Measurements from ENCODE around the gene RGS7BP. TPM values are rescaled to one million over a fixed set of nuclear protein-coding genes. Genes with fewer than 3 reads are reported as not detected.

RGS7BP gene
- total and polyA plus RNA-seq, 2 experiments from 2014 or later = 3.3 to 5.4 TPM

- no peaks in the 10 kb centered on the region for H3K36me3 Mint-ChIP-seq (ENCODE audit: low read depth)
- ATAC-seq (no peak), DNase-seq (ENCODE audit: low spot score) (no peak)
- H3K79me2 ChIP-seq (replicated peaks; ENCODE audit: insufficient read depth) = no peaks in the 10 kb centered on the region
- no peak overlapping the region for H3K4me3 ChIP-seq
- H3K36me3 ChIP-seq (ENCODE audit: insufficient read depth) = no peaks in the 10 kb centered on the region
- H3K27ac Mint-ChIP-seq = no peak overlapping the region
- H3K27me3 Mint-ChIP-seq (ENCODE audit: insufficient read depth, low read depth, poor library complexity) = no peaks in the 10 kb centered on the region
- H3K9me2 ChIP-seq (ENCODE audit: insufficient read depth) = no peaks in the 10 kb centered on the region; the same call in 1 of the 2 replicates
- no peak overlapping the region for H3K4me3 Mint-ChIP-seq
- no peaks in the 10 kb centered on the region for H3K4me1 Mint-ChIP-seq
- no peaks in the 10 kb centered on the region for H3K27me3 ChIP-seq (ENCODE audit: insufficient read depth)
- TF ChIP-seq REST (IDR thresholded peaks at IDR 0.05; ENCODE audit: unreplicated experiment) (no peak), CREB1 (CRISPR knock-in tag; IDR thresholded peaks at IDR 0.05; ENCODE audit: low read depth) (no peak), ZNF331 (CRISPR knock-in tag; IDR thresholded peaks at IDR 0.05; ENCODE audit: low read depth) (no peak), EZH2phosphoT487 (IDR thresholded peaks at IDR 0.05; ENCODE audit: unreplicated experiment) (no peak), ZNF114 (CRISPR knock-in tag; IDR thresholded peaks at IDR 0.05) (no peak), JUNB (IDR thresholded peaks at IDR 0.05; ENCODE audit: unreplicated experiment) (no peak), EZH2 (IDR thresholded peaks at IDR 0.05; ENCODE audit: low read depth, unreplicated experiment) (no peak), STAT1 (IDR thresholded peaks at IDR 0.05; ENCODE audit: unreplicated experiment) (no peak), POLR2AphosphoS5 (IDR thresholded peaks at IDR 0.05; ENCODE audit: low read depth) (no peak), NANOG (IDR thresholded peaks at IDR 0.05; ENCODE audit: borderline replicate concordance) (no peak), ZNF462 (CRISPR knock-in tag; IDR thresholded peaks at IDR 0.05) (no peak), ETS1 (IDR thresholded peaks at IDR 0.05) (no peak), CTCF (conservative IDR thresholded peaks at IDR 0.05; ENCODE audit: low read depth in 2 of 2) (no peak)
- no peaks in the 10 kb centered on the region for H3K9me3 Mint-ChIP-seq
- no peak overlapping the region for H3K4me2 ChIP-seq
- no peaks in the 10 kb centered on the region for H3F3A ChIP-seq (replicated peaks; ENCODE audit: low read depth)
- no peak overlapping the region for H3K27ac ChIP-seq (ENCODE audit: low read depth)
- H4K20me1 ChIP-seq (replicated peaks; ENCODE audit: insufficient read depth) = no peaks in the 10 kb centered on the region
- H2AFZ ChIP-seq = no peak overlapping the region
- H3K4me1 ChIP-seq (ENCODE audit: insufficient read depth) = no peaks in the 10 kb centered on the region
Observed at GRCh38 chr5:64585646-64586045, 79.8 kb downstream of the RGS7BP start.

Measured in GM23338 (cell line).